ENCODE measurements around the gene IGSF9. TPM values are rescaled to one million over a fixed set of nuclear protein-coding genes. Genes with fewer than 3 reads are reported as not detected.

The IGSF9 gene
- total RNA-seq, 1 experiment from 2014 or later, result 15.6 TPM

- peak overlapping the region; percentile 85 for H3K9ac ChIP-seq (ENCODE audit: low read length)
- H3K27ac ChIP-seq (ENCODE audit: low read length), result peak overlapping the region; percentile 98
- BruUV-seq (replicated peaks), result no TSS peak
- peak overlapping the region; percentile 78 for H3K4me2 ChIP-seq (ENCODE audit: low read length)
- ChIA-PET POLR2A (ENCODE audit: unreplicated experiment) (interaction anchor here (0.5 to 1.6 kb wide), 6 partner anchors 9 to 685 kb away, joined by 3 to 12 read pairs (median 6); partner anchors contain the start of gene CFAP45), CTCF (interaction anchor here (0.6 to 1.2 kb wide), 2 partner anchors 22 to 92 kb away, joined by 5 read pairs; no protein-coding TSS in a partner anchor)
- no peaks in the 10 kb centered on the region for H3K27me3 ChIP-seq (ENCODE audit: low read length)
- DNase-seq (peak; percentile 95), ATAC-seq (peak; percentile 61)
- H3K9me2 ChIP-seq (replicated peaks; ENCODE audit: low read length), result no peaks in the 10 kb centered on the region
- TF ChIP-seq, protein P1, sequence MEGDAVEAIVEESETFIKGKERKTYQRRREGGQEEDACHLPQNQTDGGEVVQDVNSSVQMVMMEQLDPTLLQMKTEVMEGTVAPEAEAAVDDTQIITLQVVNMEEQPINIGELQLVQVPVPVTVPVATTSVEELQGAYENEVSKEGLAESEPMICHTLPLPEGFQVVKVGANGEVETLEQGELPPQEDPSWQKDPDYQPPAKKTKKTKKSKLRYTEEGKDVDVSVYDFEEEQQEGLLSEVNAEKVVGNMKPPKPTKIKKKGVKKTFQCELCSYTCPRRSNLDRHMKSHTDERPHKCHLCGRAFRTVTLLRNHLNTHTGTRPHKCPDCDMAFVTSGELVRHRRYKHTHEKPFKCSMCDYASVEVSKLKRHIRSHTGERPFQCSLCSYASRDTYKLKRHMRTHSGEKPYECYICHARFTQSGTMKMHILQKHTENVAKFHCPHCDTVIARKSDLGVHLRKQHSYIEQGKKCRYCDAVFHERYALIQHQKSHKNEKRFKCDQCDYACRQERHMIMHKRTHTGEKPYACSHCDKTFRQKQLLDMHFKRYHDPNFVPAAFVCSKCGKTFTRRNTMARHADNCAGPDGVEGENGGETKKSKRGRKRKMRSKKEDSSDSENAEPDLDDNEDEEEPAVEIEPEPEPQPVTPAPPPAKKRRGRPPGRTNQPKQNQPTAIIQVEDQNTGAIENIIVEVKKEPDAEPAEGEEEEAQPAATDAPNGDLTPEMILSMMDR (conservative IDR thresholded peaks at IDR 0.05; ENCODE audit: low read depth, low read length), result no peak
- TF ChIP-seq EZH2 (IDR thresholded peaks at IDR 0.05; ENCODE audit: low read length, unreplicated experiment) (no peak), EZH2phosphoT487 (IDR thresholded peaks at IDR 0.05; ENCODE audit: borderline replicate concordance, low read length) (peak; percentile 84)
- peaks cover 29% of the 10 kb centered on the region for H3K36me3 ChIP-seq (ENCODE audit: low read depth, low read length)
- H3K9me3 ChIP-seq (ENCODE audit: low read length), result no peaks in the 10 kb centered on the region
- H2AFZ ChIP-seq (ENCODE audit: low read length), result no peak overlapping the region
- intact Hi-C loops (cut with micrococcal nuclease), result no loop called here
- peaks cover 32% of the 10 kb centered on the region for H3K79me2 ChIP-seq (ENCODE audit: low read length)
- peaks cover 19% of the 10 kb centered on the region for H3F3A ChIP-seq (ENCODE audit: low read length, unreplicated experiment)
- H4K20me1 ChIP-seq (ENCODE audit: low read length), result peaks cover 18% of the 10 kb centered on the region
- H3K4me3 ChIP-seq (ENCODE audit: low read length), result peak overlapping the region; percentile 36; the same call in 1 of the 2 replicates
- peaks cover 97% of the 10 kb centered on the region for H3K4me1 ChIP-seq (ENCODE audit: insufficient read depth, low read length)
Observed at GRCh38 chr1:159914252-159915018, 31.0 kb downstream of the IGSF9 start.

DNA sequence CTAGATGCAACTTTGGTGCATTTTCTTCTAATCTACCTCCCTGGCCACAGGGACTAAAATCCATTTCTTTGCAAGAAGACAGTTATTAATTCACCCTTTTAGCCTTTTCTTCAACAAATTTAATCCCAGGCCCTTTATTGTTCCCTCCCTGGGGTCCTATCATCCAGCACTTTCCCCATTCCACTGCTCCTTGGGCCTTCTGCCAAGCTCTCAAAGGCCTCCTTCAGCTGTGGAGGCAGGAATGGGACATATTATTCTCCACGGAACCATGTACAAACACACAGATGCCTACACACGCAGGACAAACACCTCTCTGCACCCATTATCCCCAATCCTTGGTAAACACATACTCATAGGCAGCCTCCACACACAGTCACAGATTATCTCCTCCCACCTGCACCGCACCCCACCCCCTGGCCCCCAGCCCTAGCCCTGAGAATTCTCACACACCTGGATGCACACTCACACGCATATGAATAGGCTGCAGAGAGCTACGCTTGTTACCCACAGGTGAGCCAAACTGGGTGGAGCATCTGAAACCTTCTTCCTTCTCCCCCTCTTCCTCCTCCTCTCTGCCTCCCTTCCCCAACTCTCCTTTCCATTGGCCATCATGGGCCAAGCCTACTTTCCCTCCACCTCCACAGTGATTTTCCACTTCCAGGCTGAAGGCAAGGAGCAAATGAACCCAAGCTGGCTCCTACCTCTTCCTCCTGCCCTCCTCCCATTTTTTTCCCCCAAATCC, 31.8 kb downstream of the IGSF9 start:
- ChIA-PET POLR2A (ENCODE audit: unreplicated experiment) (interaction anchor here (0.6 to 1.6 kb wide), 5 partner anchors 10 to 685 kb away, joined by 3 to 12 read pairs (median 4); partner anchors contain the start of gene CFAP45), CTCF (interaction anchor here (0.6 to 1.2 kb wide), 2 partner anchors 21 to 780 kb away, joined by 3 to 5 read pairs; no protein-coding TSS in a partner anchor)
- TF ChIP-seq EZH2phosphoT487 (IDR thresholded peaks at IDR 0.05; ENCODE audit: borderline replicate concordance, low read length), result no peak
- TF ChIP-seq, protein P1 (conservative IDR thresholded peaks at IDR 0.05; ENCODE audit: low read depth, low read length), result no peak
- no peak for TF ChIP-seq EZH2 (IDR thresholded peaks at IDR 0.05; ENCODE audit: low read length, unreplicated experiment)
- peak overlapping the region; percentile 78 for H3K4me2 ChIP-seq (ENCODE audit: low read length)
- H2AFZ ChIP-seq (ENCODE audit: low read length), result no peak overlapping the region
- H3K27me3 ChIP-seq (ENCODE audit: low read length), result no peaks in the 10 kb centered on the region
- BruUV-seq (replicated peaks), result no TSS peak
- H3K9me3 ChIP-seq (ENCODE audit: low read length), result no peaks in the 10 kb centered on the region
- H3K79me2 ChIP-seq (ENCODE audit: low read length), result peaks cover 24% of the 10 kb centered on the region; the same call in 1 of the 2 replicates
- intact Hi-C loops (cut with micrococcal nuclease), result no loop called here
- H3K36me3 ChIP-seq (ENCODE audit: low read depth, low read length), result peaks cover 21% of the 10 kb centered on the region
- ATAC-seq, result peak; percentile 2
- H3K4me1 ChIP-seq (ENCODE audit: insufficient read depth, low read length), result peaks cover 89% of the 10 kb centered on the region
- H3F3A ChIP-seq (ENCODE audit: low read length, unreplicated experiment), result peaks cover 19% of the 10 kb centered on the region
- peak overlapping the region; percentile 85 for H3K9ac ChIP-seq (ENCODE audit: low read length)
- peak overlapping the region; percentile 36; the same call in 1 of the 2 replicates for H3K4me3 ChIP-seq (ENCODE audit: low read length)
- peak overlapping the region; percentile 98 for H3K27ac ChIP-seq (ENCODE audit: low read length)
- peak; percentile 91 for DNase-seq
- H3K9me2 ChIP-seq (replicated peaks; ENCODE audit: low read length), result no peaks in the 10 kb centered on the region
- peaks cover 10% of the 10 kb centered on the region for H4K20me1 ChIP-seq (ENCODE audit: low read length)

Data from PC-3 (cell line).